K562 treated with DMSO at 1 percent for 24 hours (cell line): ENCODE results near the gene DST. TPM values are rescaled to one million over a fixed set of nuclear protein-coding genes. Genes with fewer than 3 reads are reported as not detected.

Experiments
- total RNA-seq: library from RNA; unstranded; fragments of 300-600 nt; gene quantifications from 2 replicates; pipeline ENCODE4 v1.2.3, GENCODE V29; 2022; ENCODE audit warnings: low read depth; ENCODE audit not compliant: insufficient read depth

DST gene
- total RNA-seq, result 12.2 and 14.0 TPM in 2 replicates

GRCh38 chr6:56642366-56643261, at the start of gene DST:
Gene DST (minus strand): TSS chr6:56642889.

